PC-9 (cell line): ENCODE results near the gene CAP2.

Experiments used
- CTCF ChIP-seq: fragments of 200-600 bp; sonication (generic); conservative IDR thresholded peaks from 2 replicates; pipeline ENCODE4 v1.6.1; 2017; ENCODE audit warnings: mixed run types, antibody characterized with exemption, mild to moderate bottlenecking, moderate library complexity
- EZH2 ChIP-seq: fragments of 200-600 bp; sonication (generic); IDR thresholded peaks from 2 replicates; pipeline ENCODE4 v1.8.0; 2017; ENCODE audit warnings: antibody characterized with exemption, low read depth

GRCh38 chr6:17452096-17452495 lies 58.7 kb downstream of the CAP2 start:
- TF ChIP-seq CTCF = no peak
- no peak for TF ChIP-seq EZH2
